Suprapubic skin (tissue), 4 donors: Measurements from ENCODE around the gene CHTF8.

ENCODE experiments used
- CTCF ChIP-seq, 2 donors: fragments of 200-600 bp in 1 of 2; fragments of 450-650 bp in 1 of 2; sonication (generic) in 1 of 2; IDR thresholded peaks; one replicate each; pipeline ENCODE4 v1.5.1; 2016 to 2019; ENCODE audit warnings: antibody characterized with exemption in 2 of 2, mild to moderate bottlenecking in 1 of 2, moderate library complexity in 1 of 2
- EP300 ChIP-seq: sonication (generic); formaldehyde crosslinking; IDR thresholded peaks from one replicate; pipeline ENCODE4 v1.6.1; 2017; ENCODE audit warnings: antibody characterized with exemption
- POLR2A ChIP-seq, 2 donors: fragments of 450-650 bp; IDR thresholded peaks; one replicate each; pipeline ENCODE4 v1.6.1; 2017; ENCODE audit warnings: antibody characterized with exemption in 2 of 2, mild to moderate bottlenecking in 2 of 2, moderate library complexity in 2 of 2
- POLR2AphosphoS5 ChIP-seq, 3 donors: sonication (generic); formaldehyde crosslinking; IDR thresholded peaks; one replicate each; pipeline ENCODE4 v1.6.1; 2017; ENCODE audit warnings: antibody characterized with exemption in 3 of 3

GRCh38 chr16:69077251-69077650 lies 55.1 kb downstream of the CHTF8 start:
- TF ChIP-seq CTCF (IDR thresholded peaks at IDR 0.05) = no peak
- TF ChIP-seq POLR2AphosphoS5 (IDR thresholded peaks at IDR 0.05) = no peak
- no peak for TF ChIP-seq POLR2A (IDR thresholded peaks at IDR 0.05)
- no peak for TF ChIP-seq EP300
